BLaER1 (cell line): Measurements from ENCODE around the gene UGT1A5.

Experiments used
- H3K27ac ChIP-seq: shearing (Covaris generic); formaldehyde crosslinking; 2 replicates; pipeline ENCODE4 v1.8.1; 2022
- H3K27me3 ChIP-seq: shearing (Covaris generic); formaldehyde crosslinking; 2 replicates; pipeline ENCODE4 v1.8.1; 2022
- H3K36me3 ChIP-seq: shearing (Covaris generic); formaldehyde crosslinking; 2 replicates; pipeline ENCODE4 v1.8.1; 2022
- H3K4me1 ChIP-seq: shearing (Covaris generic); formaldehyde crosslinking; 2 replicates; pipeline ENCODE4 v1.8.1; 2022
- H3K4me2 ChIP-seq: shearing (Covaris generic); formaldehyde crosslinking; 2 replicates; pipeline ENCODE4 v1.8.1; 2022
- H3K4me3 ChIP-seq: shearing (Covaris generic); formaldehyde crosslinking; 2 replicates; pipeline ENCODE4 v1.8.1; 2022
- H3K9ac ChIP-seq: shearing (Covaris generic); formaldehyde crosslinking; 2 replicates; pipeline ENCODE4 v1.8.1; 2022
- H3K9me3 ChIP-seq: shearing (Covaris generic); formaldehyde crosslinking; 2 replicates; pipeline ENCODE4 v1.8.1; 2022
- H4K20me1 ChIP-seq: shearing (Covaris generic); formaldehyde crosslinking; 2 replicates; pipeline ENCODE4 v1.8.1; 2022
- Cebpa-rat ChIP-seq: shearing (Covaris generic); IDR thresholded peaks from 2 replicates; pipeline ENCODE4 v1.8.1; 2022

UGT1A5 gene

DNA sequence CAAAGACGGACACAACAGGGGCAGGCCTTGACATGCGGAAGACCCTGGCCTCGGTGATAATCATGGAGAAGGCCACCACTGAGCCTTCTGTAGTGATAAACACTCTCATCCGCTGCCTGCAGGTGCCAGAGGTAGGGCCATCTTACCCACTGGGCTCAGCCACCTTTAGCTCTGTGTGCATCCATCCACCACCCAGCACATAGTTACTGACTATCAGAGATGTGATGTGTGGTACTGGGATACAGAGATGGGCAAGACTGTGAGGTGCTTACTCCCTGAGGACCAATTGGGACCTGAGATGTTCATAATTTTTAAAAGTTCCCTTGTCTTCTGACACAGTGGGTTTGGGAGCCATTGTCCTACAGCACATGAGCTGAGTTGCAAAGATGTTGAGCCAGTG lies 67.0 kb downstream of the UGT1A5 start:
- Histone ChIP-seq H3K27me3 (no peaks in the 10 kb centered on the region), H3K4me3 (no peak overlapping the region), H3K36me3 (no peaks in the 10 kb centered on the region), H3K4me1 (peaks cover 3% of the 10 kb centered on the region), H4K20me1 (no peaks in the 10 kb centered on the region), H3K4me2 (no peak overlapping the region), H3K27ac (no peak overlapping the region), H3K9me3 (peaks cover 37% of the 10 kb centered on the region), H3K9ac (no peak overlapping the region)
- TF ChIP-seq Cebpa-rat, result no peak

DNA sequence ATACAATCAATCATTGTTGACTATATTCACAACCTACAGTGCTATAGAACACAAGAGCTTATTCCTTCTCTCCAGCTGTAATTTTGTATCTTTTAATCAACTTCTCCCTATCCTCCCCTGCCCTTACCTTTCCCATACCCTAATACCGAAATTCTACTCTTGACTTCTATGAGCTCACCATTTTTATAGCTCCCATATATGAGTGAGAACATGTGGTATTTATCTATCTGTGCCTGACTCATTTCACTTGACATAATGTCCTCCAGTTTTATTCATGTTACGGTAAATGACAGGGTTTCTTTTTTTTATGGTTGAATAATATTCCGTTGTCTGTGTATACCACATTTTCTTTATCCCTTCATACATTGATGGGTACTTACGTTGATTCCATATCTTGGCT lies 68.1 kb downstream of the UGT1A5 start:
- Histone ChIP-seq H3K4me2 (no peak overlapping the region), H3K27me3 (no peaks in the 10 kb centered on the region), H3K4me1 (peaks cover 14% of the 10 kb centered on the region), H3K27ac (no peak overlapping the region), H3K4me3 (no peak overlapping the region), H3K9me3 (peaks cover 35% of the 10 kb centered on the region), H4K20me1 (no peaks in the 10 kb centered on the region), H3K36me3 (no peaks in the 10 kb centered on the region), H3K9ac (no peak overlapping the region)
- no peak for TF ChIP-seq Cebpa-rat

DNA sequence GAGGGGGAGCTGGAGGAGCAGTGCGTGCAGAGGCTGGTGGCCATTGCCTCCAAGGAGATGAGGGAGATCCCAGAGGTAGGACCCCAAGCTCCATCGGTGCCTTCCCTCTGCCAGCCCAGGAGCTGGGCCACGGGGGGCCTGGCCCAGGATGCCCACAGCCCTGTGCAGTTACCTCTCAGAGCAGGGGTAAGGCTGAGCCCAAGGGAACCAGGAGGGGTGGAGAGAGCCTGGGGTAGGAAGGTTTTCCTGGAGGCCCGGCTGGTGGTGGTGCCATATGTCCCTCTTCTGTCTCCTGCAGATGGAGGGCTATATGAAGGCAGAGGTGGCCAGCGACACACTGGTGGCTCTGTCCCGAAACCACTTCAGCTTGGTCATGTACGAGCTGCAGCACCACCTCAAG lies 76.8 kb downstream of the UGT1A5 start:
- TF ChIP-seq Cebpa-rat, result no peak
- no peak overlapping the region for H3K27ac ChIP-seq

DNA sequence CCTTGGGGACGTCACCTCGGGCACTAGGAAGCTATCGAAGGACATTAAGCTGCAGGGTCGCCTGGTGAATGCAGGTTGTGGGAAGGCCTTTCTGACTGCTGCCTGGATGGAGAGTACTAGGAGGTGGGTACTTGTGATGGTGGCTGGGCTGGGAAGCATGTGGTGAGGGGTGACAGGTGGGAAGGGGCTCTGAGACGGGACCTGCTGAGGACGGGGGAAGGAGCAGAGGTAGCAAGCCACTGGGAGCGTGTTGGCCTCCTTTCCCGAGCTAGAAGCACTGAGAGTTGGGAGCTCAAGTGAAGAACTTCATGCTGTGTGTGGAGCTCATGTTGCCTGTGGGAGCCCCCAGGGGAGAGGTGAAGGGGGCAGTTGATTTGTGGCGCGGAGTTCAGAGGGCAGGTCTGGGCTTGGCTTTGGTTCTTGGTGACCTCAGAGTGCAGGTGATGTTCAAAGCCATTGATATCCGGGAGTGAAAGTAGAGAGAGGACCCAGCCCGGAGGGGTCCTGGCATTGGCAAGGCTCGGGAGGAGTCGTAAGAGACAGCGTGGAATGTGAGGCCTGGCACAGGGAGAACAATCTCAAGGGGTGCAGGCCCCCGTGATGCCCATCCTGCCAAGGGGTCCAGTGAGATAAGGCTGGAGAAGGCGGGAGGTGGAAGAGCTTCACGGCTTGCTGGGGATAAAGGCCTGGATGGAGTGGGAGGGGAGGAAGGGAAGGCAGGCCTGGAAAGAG lies 78.6 kb downstream of the UGT1A5 start:
- no peaks in the 10 kb centered on the region for H3K36me3 ChIP-seq
- no peaks in the 10 kb centered on the region for H4K20me1 ChIP-seq
- H3K9me3 ChIP-seq, result peaks cover 8% of the 10 kb centered on the region
- H3K4me2 ChIP-seq, result no peak overlapping the region
- H3K27me3 ChIP-seq, result no peaks in the 10 kb centered on the region
- H3K27ac ChIP-seq, result no peak overlapping the region
- no peak overlapping the region for H3K4me3 ChIP-seq
- H3K9ac ChIP-seq, result no peak overlapping the region
- TF ChIP-seq Cebpa-rat, result no peak
- 0 out of 2 replicates have a peak, but pooled peaks cover 5% of the 10 kb centered on the region for H3K4me1 ChIP-seq

More for the DNA sequence above, 76.8 kb downstream of the UGT1A5 start:
- Histone ChIP-seq H3K4me3 (no peak overlapping the region), H3K4me2 (no peak overlapping the region), H3K4me1 (peaks cover 18% of the 10 kb centered on the region), H3K9me3 (peaks cover 21% of the 10 kb centered on the region), H3K9ac (no peak overlapping the region), H3K27me3 (no peaks in the 10 kb centered on the region), H3K36me3 (no peaks in the 10 kb centered on the region), H4K20me1 (no peaks in the 10 kb centered on the region)

DNA sequence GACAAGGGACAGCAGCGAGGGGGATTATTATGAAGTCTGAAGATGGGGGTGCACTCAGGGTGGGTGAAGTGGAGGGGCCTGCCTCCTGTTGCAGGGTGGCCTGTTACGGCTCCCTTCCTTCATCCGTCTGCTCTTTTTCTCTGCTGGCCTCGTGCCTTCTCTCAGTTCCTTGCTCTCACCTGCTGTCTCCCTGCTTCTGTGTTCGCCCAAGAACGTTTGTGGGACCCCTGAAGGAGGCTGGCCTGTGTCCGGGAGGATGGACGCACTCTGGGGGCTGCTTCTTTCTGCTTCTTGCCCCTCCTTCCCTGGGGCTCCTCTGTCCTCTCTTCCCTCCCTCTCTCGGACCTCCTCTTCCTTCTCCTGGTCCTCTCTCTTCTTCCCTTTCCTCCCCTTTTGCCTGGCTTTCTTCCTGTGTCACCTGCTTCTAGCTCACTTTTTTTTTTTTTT lies 79.2 kb downstream of the UGT1A5 start:
- no peak overlapping the region for H3K4me2 ChIP-seq
- H3K27ac ChIP-seq, result no peak overlapping the region
- H3K4me3 ChIP-seq, result no peak overlapping the region
- H3K9ac ChIP-seq, result no peak overlapping the region
- H3K4me1 ChIP-seq, result 0 out of 2 replicates have a peak, but pooled peaks cover 5% of the 10 kb centered on the region
- no peak for TF ChIP-seq Cebpa-rat
- H3K27me3 ChIP-seq, result no peaks in the 10 kb centered on the region
- no peaks in the 10 kb centered on the region for H3K36me3 ChIP-seq
- peaks cover 2% of the 10 kb centered on the region for H3K9me3 ChIP-seq
- no peaks in the 10 kb centered on the region for H4K20me1 ChIP-seq

DNA sequence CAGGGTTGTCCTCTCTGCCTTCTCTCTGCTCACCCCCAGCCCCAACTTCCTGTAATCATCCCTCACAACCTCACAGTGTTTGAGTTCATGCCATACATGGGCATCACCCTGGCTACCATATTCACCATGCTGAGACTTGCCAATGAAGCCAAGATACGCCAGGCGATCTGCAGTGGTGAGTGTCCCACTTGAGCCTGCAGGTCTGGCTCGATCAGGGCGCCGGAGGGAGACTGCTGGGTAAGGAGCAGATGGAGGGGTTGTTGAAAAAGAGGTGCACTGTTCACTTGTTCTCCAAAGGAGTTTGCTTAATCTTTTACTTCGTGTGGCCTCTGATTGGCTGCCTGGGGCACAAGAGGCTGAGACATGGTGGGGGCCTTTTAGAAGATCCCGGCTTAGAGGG lies 80.0 kb downstream of the UGT1A5 start:
- no peaks in the 10 kb centered on the region; the same call in 1 of the 2 replicates for H3K9me3 ChIP-seq
- 0 out of 2 replicates have a peak, but pooled peaks cover 5% of the 10 kb centered on the region for H3K4me1 ChIP-seq
- H4K20me1 ChIP-seq, result no peaks in the 10 kb centered on the region
- no peaks in the 10 kb centered on the region for H3K27me3 ChIP-seq
- H3K4me2 ChIP-seq, result no peak overlapping the region
- H3K36me3 ChIP-seq, result no peaks in the 10 kb centered on the region
- no peak overlapping the region for H3K27ac ChIP-seq
- TF ChIP-seq Cebpa-rat, result no peak
- H3K9ac ChIP-seq, result no peak overlapping the region
- H3K4me3 ChIP-seq, result no peak overlapping the region

DNA sequence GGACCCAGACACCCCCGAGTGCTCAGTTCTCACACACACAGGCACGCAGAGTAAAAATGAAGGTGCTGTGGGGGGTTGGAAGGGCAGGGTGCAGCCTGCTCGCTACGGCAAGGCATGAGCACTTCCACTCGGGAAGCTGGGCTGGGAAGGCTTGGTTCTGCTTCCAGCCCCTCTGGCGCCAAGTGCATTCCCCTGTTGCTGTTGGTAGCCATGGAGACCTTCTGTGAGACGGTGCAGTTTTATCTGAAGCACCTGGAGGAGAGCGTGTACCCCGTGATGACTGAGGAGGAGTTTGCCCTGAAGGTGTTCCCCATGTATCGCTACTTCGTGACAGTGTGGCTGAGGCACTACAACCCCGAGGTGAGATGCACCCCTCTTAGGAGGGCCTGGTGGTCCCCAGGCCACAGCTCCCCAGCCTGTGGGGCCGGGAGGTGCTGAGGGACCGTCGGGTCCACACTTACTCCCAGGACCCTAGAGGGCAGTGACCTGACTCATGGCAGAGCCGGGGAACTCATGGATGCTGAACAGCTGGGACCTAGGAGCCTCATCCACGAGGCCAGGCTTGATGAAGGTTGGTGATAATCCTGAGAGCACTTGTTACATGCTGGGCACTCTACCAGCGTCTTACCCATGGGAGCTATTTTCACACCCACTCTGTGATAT lies 80.9 kb downstream of the UGT1A5 start:
- Histone ChIP-seq H3K9me3 (no peaks in the 10 kb centered on the region; the same call in 1 of the 2 replicates), H3K27me3 (no peaks in the 10 kb centered on the region), H3K4me3 (no peak overlapping the region), H3K9ac (no peak overlapping the region), H3K27ac (no peak overlapping the region), H3K36me3 (no peaks in the 10 kb centered on the region), H3K4me1 (0 out of 2 replicates have a peak, but pooled peaks cover 5% of the 10 kb centered on the region), H3K4me2 (no peak overlapping the region), H4K20me1 (no peaks in the 10 kb centered on the region)
- no peak for TF ChIP-seq Cebpa-rat

DNA sequence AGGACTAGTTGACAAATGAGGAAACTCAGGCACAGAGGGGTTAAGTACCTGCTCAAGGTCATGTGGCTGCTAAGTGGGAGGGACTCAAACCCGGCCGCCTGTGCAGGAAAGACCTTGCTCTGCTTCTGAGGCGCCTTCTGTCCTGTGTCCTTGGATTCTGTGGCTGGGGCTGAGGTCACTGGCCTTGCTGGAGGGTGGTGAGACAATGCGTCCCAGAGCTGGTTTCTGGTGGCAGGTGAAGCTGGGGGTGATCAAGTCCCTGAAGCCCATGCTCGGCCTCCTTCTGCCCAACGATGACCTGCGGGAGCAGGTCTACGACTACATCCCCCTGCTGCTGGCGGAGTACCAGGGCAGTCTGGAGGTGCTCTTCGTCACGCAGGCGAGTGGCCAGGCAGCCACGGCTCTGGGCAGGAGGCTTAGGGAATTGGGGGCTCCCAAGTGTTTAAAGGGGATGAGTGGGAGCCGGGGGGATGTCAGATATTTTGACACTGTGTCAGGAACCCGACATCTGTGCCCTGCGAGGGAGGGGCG lies 81.5 kb downstream of the UGT1A5 start:
- H3K4me1 ChIP-seq, result 0 out of 2 replicates have a peak, but pooled peaks cover 5% of the 10 kb centered on the region
- H3K36me3 ChIP-seq, result no peaks in the 10 kb centered on the region
- H3K9ac ChIP-seq, result no peak overlapping the region
- no peaks in the 10 kb centered on the region for H3K27me3 ChIP-seq
- no peaks in the 10 kb centered on the region; the same call in 1 of the 2 replicates for H3K9me3 ChIP-seq
- H3K4me2 ChIP-seq, result no peak overlapping the region
- no peak overlapping the region for H3K27ac ChIP-seq
- no peak for TF ChIP-seq Cebpa-rat
- H3K4me3 ChIP-seq, result no peak overlapping the region
- H4K20me1 ChIP-seq, result no peaks in the 10 kb centered on the region

DNA sequence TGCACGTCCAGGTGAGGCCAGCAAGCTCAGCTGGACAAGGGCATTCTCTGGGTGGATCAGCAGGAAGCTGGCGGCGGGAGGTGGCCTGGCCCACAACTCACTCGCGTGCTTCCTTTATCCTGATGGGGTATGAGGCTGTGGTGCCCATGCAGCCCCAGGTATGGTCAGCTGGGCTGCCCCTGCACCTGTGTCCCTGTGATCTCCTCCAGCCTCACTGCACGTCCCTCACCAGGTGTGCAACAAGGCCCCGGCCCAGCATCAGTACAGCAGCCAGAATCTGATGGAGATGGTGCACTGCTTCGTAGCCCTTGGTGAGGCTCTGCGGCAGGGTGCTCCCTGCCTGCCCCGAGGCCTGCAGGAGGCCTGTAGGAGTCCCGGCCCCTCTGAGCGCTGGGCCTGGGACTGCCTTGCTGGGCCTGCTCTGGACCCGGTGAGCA lies 83.0 kb downstream of the UGT1A5 start:
- no peak for TF ChIP-seq Cebpa-rat
- Histone ChIP-seq H3K4me1 (no peaks in the 10 kb centered on the region), H4K20me1 (no peaks in the 10 kb centered on the region), H3K4me2 (no peak overlapping the region), H3K4me3 (no peak overlapping the region), H3K9ac (no peak overlapping the region), H3K36me3 (no peaks in the 10 kb centered on the region), H3K27me3 (no peaks in the 10 kb centered on the region), H3K9me3 (no peaks in the 10 kb centered on the region; the same call in 1 of the 2 replicates), H3K27ac (no peak overlapping the region)

DNA sequence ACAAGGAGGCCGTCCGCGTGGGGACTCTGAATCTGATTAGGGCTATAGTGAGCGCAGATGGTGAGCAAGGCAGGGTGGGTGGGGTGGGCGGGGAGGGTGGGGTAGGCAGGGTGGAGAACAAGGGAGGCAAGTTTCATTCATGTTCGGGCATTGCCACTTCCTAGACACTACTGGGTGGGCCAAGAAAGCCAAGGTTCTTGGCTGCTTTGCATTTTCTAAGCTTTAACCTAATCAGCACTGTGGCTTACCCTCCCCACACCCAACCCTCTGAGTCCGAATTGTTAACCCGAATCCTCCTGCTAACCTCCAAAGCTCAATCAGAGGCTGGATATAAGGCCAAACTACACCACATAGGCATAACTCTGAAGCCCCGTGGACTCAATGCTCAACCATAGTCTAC lies 83.5 kb downstream of the UGT1A5 start:
- no peak overlapping the region for H3K4me2 ChIP-seq
- no peaks in the 10 kb centered on the region for H3K27me3 ChIP-seq
- no peak overlapping the region for H3K4me3 ChIP-seq

More for the DNA sequence above, 83.5 kb downstream of the UGT1A5 start:
- Histone ChIP-seq H3K27ac (no peak overlapping the region), H3K9me3 (no peaks in the 10 kb centered on the region; the same call in 1 of the 2 replicates), H3K9ac (no peak overlapping the region), H3K36me3 (no peaks in the 10 kb centered on the region), H4K20me1 (no peaks in the 10 kb centered on the region), H3K4me1 (peaks cover 4% of the 10 kb centered on the region)
- no peak for TF ChIP-seq Cebpa-rat
